Cardiac septum (tissue), 1 donor: ENCODE measurements around the gene SMIM12. TPM values are rescaled to one million over a fixed set of nuclear protein-coding genes. Genes with fewer than 3 reads are reported as not detected.
"Not testable (repeated sequence)": the region's sequence is repeated elsewhere in the genome, so short reads cannot be mapped to it uniquely, and the experiment has no call there.

Source experiments
- DNase-seq: peaks from one replicate; pipeline ENCODE4 v3.0.0-alpha.2; 2020; ENCODE audit warnings: low spot score
- intact Hi-C: fragments of 100-400 bp; cut with DNase I; formaldehyde crosslinking; loops from one replicate; pipeline ENCODE4 v1.14.0; 2022
- total RNA-seq: library from RNA; stranded (reverse); fragmentation: NEBNext Ultra II Directional; extraction: Animal tissue kit (Norgen Biotek cat#: 25700); gene quantifications from one replicate; pipeline ENCODE4 v1.2.1, GENCODE V29; 2021
- donor health status: DM: no; HTN: no; CAD: no.

SMIM12 gene
- total RNA-seq, 1 donor from 2014 or later, result 49.4 TPM

DNA sequence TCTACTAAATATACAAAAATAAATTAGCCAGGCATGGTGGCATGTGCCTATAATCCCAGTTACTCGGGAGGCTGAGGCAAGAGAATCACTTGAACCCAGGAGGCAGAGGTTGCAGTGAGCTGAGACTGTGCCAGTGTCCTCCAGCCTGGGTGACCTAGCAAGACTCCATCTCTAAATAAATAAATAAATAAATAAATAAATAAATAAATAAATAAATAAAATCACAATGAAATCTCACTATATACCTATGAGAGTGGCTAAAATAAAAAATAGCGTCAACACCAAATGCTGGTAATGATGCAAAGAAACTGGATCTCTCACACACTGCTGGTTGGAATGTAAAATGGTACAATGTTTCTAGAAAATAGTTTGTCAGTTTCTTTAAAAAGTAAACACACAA lies 40.7 kb downstream of the SMIM12 start:
- DNase-seq, intact Hi-C loops: not testable (repeated sequence)

DNA sequence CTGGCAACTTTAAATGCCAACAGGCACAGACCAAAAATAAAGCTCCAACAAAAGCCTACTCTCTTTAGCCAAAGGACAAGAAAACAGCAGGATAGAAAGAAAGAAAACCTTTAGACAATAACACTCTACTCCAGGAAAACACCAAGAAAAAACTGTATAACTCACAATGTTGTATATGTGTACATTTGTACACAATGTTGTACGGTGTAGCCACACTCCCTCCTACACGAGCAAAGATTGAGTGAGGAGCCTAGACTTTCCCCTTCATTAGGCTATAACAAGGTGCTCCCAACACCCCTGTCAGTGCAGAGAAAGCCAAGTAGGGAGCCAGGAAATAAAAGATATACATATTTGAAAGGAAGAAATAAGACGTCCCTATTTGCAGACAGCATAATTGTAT lies 42.8 kb downstream of the SMIM12 start:
- DNase-seq, result no peak
- intact Hi-C loops, result no loop called here

DNA sequence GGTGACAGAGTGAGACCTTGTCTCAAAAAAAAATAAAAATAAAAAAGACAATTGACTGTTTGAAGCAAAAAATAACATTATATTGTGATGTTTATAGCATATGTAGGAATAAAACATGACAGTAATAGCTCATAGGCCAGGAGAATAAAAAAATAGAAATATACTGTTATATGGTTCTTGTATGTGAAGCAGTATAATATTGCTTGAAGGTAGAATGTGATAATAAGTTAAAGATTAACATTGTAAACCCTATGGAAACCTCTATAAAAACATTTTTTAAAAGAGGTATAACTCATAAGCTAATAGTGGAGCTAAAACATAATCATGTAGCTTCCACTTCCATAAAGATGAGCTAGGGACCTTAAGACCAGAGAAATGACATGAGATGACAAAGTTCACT lies 43.2 kb downstream of the SMIM12 start:
- intact Hi-C loops, result no loop called here
- no peak for DNase-seq

DNA sequence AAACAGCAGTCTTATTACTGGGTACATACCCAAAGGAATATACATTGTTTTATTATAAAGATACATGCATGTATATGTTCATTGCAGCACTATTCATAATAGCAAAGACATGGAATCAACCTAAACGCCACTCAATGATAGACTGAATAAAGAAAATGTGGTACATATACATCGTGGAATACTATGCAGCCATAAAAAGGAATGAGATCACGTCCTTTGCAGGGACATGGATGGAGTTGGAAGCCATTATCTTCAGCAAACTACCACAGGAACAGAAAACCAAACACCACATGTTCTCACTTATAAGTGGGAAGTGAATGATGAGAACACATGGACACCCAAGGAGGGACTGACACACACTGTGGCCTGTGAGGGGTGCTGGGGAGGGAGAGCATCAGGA lies 48.8 kb downstream of the SMIM12 start:
- intact Hi-C loops, DNase-seq: not testable (repeated sequence)

GRCh38 chr1:34808051-34808810 lies 51.3 kb downstream of the SMIM12 start:
- no peak for DNase-seq
- intact Hi-C loops, result no loop called here

GRCh38 chr1:34806396-34806795 lies 53.2 kb downstream of the SMIM12 start:
- DNase-seq, result no peak
- intact Hi-C loops, result no loop called here

- DNase-seq, result no peak
- intact Hi-C loops, result no loop called here
These were observed 55.8 kb downstream of the SMIM12 start for GRCh38 chr1:34803770-34804169.

Other genes with a start within 250 kb of the SMIM12 start
- not detected for gene GJB5, start 104.7 kb downstream of the SMIM12 start, total RNA-seq
- gene GJB4, start 100.0 kb downstream of the SMIM12 start, total RNA-seq, result not detected
- gene GJB3, start 78.5 kb downstream of the SMIM12 start, total RNA-seq, result not detected
- gene GJA4, start 66.8 kb downstream of the SMIM12 start, total RNA-seq, result 34.7 TPM
- gene DLGAP3, start 69.9 kb upstream of the SMIM12 start, total RNA-seq, result 0.11 TPM
- 8.5 TPM for gene TMEM35B, start 125.6 kb upstream of the SMIM12 start, total RNA-seq
- 17.5 TPM for gene ZMYM6, start 172.2 kb upstream of the SMIM12 start, total RNA-seq
- 6.9 TPM for gene ZMYM1, start 219.6 kb upstream of the SMIM12 start, total RNA-seq